ENCODE results near the gene AOPEP.

The AOPEP gene

DNA sequence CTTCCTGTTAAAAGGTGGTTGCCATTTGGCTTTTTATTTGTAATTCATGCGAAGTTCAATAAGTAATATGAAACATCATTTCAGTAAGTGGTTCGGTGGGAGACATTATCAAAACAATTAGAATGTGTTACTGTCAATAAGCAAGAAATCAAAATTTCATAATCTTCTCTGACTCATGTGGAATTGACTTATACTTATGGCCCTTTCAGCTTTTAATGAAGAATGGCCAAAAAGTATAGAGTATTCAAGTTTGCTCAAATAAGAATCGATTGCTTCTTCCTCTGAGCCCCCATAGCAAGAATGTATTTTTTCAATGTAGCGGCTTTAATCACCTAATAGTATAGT lies 174.5 kb downstream of the AOPEP start:
- no peak for DNase-seq
- in situ Hi-C loops (cut with MboI; ENCODE audit: low pct_unique_long_range_greater_than_20kb, low sequenced_read_pairs) = no loop called here

DNA sequence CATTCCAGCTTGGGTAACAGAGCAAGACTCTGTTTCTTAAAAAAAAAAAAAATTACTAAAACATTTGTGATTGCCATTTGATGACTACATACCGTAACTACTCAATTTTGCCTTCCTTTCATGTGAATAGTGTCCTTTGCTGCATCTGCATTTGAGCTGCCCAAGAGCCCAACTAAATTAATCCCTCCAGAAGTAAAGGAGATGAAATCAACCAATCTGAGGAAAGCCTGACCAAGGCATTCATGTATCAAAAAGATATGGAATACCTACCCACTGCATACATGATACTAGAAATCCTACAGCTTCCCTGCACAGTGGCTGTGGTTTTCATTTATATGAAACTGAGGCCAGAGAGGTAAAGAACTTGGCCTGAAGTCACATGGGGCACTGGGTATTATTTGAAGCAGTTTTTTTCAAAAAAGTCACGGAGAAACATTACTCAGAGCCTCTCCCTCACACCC lies 177.5 kb downstream of the AOPEP start:
- in situ Hi-C loops (cut with MboI; ENCODE audit: low pct_unique_long_range_greater_than_20kb, low sequenced_read_pairs) = no loop called here
- no peak for DNase-seq

DNA sequence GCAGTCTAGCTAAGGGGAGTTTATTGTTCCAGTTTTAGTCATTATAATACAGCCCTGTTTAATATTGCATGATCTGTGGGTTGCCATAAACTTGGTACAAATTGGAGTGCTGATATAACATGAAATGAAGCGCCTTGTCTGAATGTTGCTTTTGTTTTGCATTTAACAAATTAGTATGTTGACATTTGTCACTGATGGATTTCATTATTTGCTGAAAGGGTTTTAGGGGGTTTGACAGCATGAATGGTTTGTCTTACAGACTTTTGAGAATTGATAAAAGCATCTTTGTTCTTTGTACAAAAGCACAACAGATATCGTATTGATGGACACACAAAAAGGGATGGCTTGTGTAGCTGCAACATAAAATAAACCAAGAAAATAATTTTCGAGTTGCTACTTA lies 178.3 kb downstream of the AOPEP start:
- no peak for DNase-seq
- in situ Hi-C loops (cut with MboI; ENCODE audit: low pct_unique_long_range_greater_than_20kb, low sequenced_read_pairs) = no loop called here

GRCh38 chr9:94905606-94906005 lies 179.1 kb downstream of the AOPEP start:
- in situ Hi-C loops (cut with MboI; ENCODE audit: low pct_unique_long_range_greater_than_20kb, low sequenced_read_pairs) = no loop called here
- no peak for DNase-seq

DNA sequence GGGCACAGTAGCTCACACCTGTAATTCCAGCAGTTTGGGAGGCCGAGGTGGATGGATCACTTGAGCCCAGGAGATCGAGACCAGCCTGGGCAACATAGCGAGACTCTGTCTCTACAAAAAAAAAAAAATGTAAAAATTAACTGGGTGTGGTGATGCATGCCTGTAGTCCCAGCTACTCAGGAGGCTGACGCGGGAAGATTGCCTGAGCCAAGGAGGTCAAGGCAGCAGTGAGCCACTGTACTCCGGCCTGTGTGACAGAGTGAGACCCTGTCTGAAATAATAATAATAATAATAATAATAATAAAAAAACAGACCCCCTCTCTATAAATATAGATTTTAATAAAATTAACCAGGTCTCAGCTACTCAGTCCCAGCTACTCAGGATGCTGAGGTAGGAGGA lies 179.7 kb downstream of the AOPEP start:
- in situ Hi-C loops (cut with MboI; ENCODE audit: low pct_unique_long_range_greater_than_20kb, low sequenced_read_pairs) = no loop called here
- no peak for DNase-seq

GRCh38 chr9:94906713-94907112 lies 180.2 kb downstream of the AOPEP start:
- no peak for DNase-seq
- in situ Hi-C loops (cut with MboI; ENCODE audit: low pct_unique_long_range_greater_than_20kb, low sequenced_read_pairs) = no loop called here

DNA sequence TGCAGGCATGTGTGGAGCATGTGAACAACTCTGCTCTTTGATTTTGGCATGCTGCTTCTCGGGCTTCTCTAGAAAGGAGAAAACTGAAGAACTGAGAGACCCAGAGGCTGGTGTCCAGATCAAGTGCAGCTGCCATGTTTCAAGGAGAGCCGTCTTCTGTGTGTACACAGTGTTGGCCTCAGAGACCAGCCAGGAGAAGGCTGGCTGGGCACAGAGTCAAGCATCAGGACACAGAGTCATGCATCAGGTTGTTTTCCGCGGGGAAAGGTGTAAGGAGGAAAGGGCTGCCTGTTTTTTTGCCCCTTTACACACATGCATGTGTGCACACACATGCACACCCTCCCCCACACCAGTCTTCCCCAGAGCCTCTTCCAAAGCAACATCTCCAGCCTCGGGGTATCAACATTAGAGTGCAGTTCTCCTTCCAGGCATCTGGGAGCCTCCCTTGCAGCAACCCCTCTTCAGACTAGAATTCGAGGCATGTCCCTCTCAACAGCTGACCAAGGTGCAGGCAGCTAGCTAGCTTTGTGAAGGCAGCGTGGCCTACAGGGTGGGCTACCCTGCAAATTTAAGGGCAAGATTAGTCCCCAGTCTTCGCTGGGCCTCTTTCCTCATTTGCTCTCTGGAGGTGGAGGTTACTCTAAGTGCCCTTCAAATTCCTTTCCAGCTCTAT lies 180.9 kb downstream of the AOPEP start:
- in situ Hi-C loops (cut with MboI; ENCODE audit: low pct_unique_long_range_greater_than_20kb, low sequenced_read_pairs) = no loop called here
- DNase-seq = peak; percentile 9

- in situ Hi-C loops (cut with MboI; ENCODE audit: low pct_unique_long_range_greater_than_20kb, low sequenced_read_pairs) = no loop called here
- peak; percentile 35 for DNase-seq
These were observed 181.6 kb downstream of the AOPEP start for GRCh38 chr9:94908011-94908563.

- DNase-seq = no peak
- in situ Hi-C loops (cut with MboI; ENCODE audit: low pct_unique_long_range_greater_than_20kb, low sequenced_read_pairs) = no loop called here
These were observed 182.2 kb downstream of the AOPEP start for GRCh38 chr9:94908583-94909249.

- no peak for DNase-seq
- in situ Hi-C loops (cut with MboI; ENCODE audit: low pct_unique_long_range_greater_than_20kb, low sequenced_read_pairs) = no loop called here
These were observed 182.9 kb downstream of the AOPEP start for GRCh38 chr9:94909250-94909894.

DNA sequence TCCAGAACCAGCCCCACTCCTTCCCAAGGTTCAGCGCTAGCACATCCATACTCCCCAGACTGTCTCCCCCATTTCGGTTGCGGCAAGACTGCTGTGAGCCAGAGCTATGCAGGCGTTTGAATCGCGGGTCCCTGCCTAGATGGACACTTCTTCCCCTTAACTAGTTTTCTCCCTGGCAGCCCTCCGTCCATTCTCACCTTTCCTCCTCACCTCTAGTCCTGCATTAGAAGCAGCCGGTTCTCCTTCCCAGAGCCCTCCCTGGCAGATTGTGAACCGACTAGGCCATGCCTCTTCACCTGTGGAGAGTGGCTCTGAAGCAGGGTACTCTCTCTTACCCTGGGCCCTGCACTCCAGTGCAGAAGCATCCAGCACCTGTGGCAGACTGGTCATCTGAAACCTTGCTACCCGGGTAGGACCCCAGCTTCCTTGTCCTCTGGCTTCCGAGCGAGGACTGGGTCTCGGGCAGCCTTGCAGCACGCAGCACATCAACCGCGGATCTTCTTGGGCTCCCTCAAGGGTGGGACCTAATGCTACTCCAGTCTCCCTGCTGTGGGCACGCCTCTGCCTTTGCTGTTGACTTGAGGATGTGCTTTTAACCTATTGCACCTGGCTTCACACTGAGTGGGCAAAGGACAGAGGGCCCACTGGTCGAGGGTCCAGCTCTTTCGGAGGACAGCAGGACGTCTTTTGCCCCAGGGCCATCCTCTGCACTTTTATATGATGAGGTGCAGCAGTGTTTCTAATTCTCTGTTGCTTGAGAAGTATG lies 183.6 kb downstream of the AOPEP start:
- no peak for DNase-seq
- in situ Hi-C loops (cut with MboI; ENCODE audit: low pct_unique_long_range_greater_than_20kb, low sequenced_read_pairs) = no loop called here

DNA sequence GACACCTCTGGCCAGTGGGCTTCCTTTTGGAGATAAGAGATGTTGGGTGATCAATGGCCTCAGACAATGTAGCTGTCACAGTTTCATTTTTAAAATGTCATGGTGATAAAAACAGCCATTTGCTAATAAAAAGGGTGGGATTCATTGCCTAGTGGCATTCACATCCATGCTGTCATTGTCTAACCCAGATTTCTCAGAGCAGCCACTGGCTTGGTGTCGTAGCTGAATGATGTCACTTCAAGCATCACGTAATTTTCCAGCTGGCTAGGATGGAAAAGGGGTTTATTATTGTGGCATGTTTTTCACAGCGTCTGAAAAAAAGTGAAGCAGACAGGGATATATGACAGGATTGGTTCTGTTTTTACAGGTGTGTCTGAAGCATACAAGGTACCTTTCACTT lies 184.7 kb downstream of the AOPEP start:
- no peak for DNase-seq
- in situ Hi-C loops (cut with MboI; ENCODE audit: low pct_unique_long_range_greater_than_20kb, low sequenced_read_pairs) = no loop called here

DNA sequence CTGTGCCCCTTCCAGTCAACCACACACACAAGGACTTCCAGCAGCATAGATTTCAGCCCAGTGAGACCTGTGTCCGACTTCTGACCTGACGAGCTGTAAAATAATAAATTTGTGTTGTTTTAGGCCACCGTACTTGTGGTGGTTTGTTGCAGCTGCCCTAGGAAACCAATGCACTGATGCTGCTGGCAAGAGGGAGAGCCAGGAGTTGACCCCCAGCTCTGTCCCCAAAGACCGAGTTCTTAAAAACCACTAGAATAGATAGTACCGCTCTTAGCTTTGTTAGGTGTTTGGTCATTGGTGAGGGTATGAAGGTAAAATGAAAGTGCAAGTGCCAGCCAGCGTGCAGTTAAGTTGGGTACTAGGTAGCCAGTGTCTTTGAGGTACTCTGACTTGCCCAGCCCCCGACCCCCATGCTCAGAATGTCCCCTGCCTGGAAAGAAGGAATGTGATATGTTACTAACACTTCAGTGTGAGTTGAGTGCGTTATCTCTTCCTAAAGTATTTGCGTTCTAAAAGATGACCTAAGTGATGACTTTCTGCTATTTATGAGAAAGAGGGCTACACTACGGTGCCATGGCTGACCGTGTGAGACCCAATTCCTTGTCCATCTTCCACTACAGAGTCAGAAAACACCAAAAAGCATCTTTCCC lies 185.6 kb downstream of the AOPEP start:
- in situ Hi-C loops (cut with MboI; ENCODE audit: low pct_unique_long_range_greater_than_20kb, low sequenced_read_pairs) = no loop called here
- DNase-seq = no peak

DNA sequence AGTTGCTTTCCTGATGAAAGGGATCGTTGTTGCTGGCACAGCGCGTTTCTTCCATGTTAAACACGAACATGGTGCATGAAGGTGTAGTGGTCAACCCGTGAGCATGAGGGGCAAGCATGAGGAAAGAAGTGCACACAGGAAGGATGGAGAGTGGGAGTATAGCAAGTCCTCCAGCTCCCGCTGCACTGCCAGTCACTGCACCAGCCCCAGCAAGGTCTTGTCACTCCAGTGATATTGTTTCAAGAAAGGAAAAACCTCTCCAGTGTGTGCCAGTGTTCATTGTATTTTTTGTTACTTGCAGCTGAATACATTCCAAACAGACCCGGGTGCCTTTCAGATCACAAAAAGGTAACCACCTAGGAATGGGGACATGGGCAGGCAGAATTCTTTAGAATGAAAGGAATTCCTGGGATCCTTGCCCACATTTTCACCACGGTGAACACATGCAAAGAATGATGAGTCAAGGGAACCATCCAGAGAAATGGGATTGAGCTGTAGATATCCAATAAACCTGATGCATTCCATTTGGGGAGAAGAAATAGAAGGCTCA lies 186.3 kb downstream of the AOPEP start:
- in situ Hi-C loops (cut with MboI; ENCODE audit: low pct_unique_long_range_greater_than_20kb, low sequenced_read_pairs) = no loop called here

GRCh38 chr9:94913550-94913949 lies 187.1 kb downstream of the AOPEP start:
- in situ Hi-C loops (cut with MboI; ENCODE audit: low pct_unique_long_range_greater_than_20kb, low sequenced_read_pairs) = no loop called here
- DNase-seq = no peak

More for the DNA sequence above, 186.3 kb downstream of the AOPEP start:
- no peak for DNase-seq

- DNase-seq = no peak
- in situ Hi-C loops (cut with MboI; ENCODE audit: low pct_unique_long_range_greater_than_20kb, low sequenced_read_pairs) = no loop called here
These were observed 189.3 kb downstream of the AOPEP start for GRCh38 chr9:94915476-94916450.

- no peak for DNase-seq
- in situ Hi-C loops (cut with MboI; ENCODE audit: low pct_unique_long_range_greater_than_20kb, low sequenced_read_pairs) = no loop called here
These were observed 190.5 kb downstream of the AOPEP start for GRCh38 chr9:94916956-94917355.
